Epithelial cell of esophagus (primary cell): ENCODE data around the gene COL15A1.
"Not testable (repeated sequence)": the region's sequence is repeated elsewhere in the genome, so short reads cannot be mapped to it uniquely, and the experiment has no call there.

Experiments used
- DNase-seq: peaks from one replicate; pipeline ENCODE4 v3.0.0; 2010; ENCODE audit warnings: low read depth
- H3K4me3 ChIP-seq: 2 replicates; pipeline ENCODE4 v1.5.1; 2011; ENCODE audit warnings: mild to moderate bottlenecking, low read length, control low read depth
- TF ChIP-seq, protein P1 (sequence below): IDR thresholded peaks from 2 replicates; pipeline ENCODE4 v1.5.1; 2011; ENCODE audit warnings: low read depth, mild to moderate bottlenecking, low read length, control low read depth, inconsistent platforms; ENCODE audit not compliant: insufficient read depth; ENCODE audit errors: missing control alignments

Gene COL15A1

DNA sequence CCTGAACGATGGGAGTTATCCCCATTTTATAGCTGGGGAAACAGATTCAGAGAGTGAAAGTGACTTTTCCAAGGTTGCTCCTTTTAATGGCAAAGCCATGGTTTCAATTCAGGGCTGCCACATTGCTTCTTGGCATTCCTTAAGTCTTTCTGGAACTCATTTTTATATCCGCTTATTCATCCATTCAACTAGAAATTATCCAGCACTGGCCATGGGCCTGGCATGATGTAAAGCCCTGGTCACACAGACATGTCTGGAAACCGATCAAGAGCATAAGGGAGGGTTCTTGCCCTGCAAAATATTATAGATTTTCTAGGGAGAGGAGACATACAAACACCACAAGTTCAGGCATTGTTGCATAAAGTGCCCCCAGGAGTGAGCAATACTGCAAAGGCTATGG lies 43.0 kb upstream of the COL15A1 start:
- no peak for DNase-seq
- H3K4me3 ChIP-seq, result no peak overlapping the region
- TF ChIP-seq, protein P1, sequence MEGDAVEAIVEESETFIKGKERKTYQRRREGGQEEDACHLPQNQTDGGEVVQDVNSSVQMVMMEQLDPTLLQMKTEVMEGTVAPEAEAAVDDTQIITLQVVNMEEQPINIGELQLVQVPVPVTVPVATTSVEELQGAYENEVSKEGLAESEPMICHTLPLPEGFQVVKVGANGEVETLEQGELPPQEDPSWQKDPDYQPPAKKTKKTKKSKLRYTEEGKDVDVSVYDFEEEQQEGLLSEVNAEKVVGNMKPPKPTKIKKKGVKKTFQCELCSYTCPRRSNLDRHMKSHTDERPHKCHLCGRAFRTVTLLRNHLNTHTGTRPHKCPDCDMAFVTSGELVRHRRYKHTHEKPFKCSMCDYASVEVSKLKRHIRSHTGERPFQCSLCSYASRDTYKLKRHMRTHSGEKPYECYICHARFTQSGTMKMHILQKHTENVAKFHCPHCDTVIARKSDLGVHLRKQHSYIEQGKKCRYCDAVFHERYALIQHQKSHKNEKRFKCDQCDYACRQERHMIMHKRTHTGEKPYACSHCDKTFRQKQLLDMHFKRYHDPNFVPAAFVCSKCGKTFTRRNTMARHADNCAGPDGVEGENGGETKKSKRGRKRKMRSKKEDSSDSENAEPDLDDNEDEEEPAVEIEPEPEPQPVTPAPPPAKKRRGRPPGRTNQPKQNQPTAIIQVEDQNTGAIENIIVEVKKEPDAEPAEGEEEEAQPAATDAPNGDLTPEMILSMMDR, result no peak

DNA sequence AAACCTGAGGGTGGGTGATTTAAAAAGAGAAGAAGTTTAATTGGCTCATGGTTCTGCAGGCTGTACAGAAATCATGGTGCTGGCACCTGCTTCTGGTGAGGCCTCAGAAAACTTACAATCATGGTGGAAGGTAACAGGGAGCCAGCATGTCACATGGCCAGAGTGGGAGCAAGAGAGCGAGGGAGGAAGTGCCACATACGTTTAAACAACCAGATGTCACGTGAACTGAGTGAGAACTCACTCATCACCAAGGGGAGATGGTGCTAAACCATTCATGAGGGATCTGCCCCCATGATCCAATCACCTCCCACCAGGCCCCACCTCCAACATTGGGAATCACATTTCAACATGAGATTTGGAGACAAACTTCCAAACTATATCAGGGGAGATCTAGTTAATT lies 41.9 kb upstream of the COL15A1 start:
- H3K4me3 ChIP-seq, DNase-seq: not testable (repeated sequence)

DNA sequence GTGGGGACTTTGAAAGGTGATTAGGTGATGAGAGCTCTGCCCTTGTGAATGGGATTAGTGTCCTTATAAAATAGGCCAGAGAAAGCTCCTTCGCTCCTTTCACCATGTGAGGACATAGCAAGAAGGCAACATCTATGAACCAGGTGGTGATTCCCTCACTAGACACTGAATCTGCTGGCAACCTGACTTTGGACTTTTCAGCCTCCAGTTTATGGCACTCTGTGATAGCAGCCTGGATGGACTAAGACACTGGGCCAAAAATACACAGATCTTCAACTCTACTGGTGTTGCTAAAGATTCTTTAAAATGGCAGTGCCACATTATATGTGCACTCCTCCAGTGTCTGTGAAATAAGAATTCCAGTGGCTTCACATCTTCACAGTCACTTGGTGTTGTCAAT lies 41.2 kb upstream of the COL15A1 start:
- H3K4me3 ChIP-seq, result no peak overlapping the region
- TF ChIP-seq, protein P1, result no peak
- DNase-seq, result no peak

DNA sequence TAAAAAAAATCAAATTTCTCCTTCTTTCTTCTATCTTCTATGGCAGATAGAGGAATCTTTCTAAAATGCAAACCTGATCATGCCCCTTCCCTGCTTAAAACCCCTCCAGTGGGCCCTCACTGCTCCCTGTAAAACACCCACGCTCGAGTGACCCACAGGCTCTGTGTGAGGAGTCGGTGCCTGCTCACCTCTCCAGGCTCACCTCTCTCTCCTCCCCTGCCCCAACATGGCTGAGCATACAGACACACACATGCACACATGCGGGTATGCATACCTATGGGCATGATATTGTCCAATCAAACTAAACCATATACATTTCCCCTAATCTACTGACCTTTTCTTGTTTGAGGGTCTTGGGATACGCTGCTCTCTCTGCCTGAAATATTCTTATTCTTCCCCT lies 40.8 kb upstream of the COL15A1 start:
- TF ChIP-seq, protein P1, result no peak
- DNase-seq, result no peak
- H3K4me3 ChIP-seq, result no peak overlapping the region

DNA sequence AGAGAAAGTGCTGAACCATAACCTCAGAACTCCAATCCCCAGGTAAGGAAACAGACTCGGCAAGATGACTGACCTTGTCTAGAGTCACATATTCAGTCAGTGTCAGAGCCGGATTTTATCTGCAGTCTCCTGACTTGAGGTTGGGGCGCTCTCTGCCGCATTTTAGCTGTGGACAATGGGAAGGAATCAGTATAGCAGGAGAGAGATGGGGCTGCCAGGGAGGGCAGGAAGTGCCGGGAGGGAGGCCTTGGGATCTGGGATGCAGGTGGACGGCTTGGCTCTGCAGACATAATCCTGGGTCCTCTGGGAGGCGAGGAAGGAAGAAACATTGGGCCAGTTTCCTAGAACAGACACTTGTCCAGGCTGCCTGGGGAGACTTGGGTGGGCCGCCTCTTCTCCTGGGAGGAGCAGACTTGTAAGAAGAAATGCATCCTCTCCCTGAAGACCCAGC lies 39.7 kb upstream of the COL15A1 start:
- TF ChIP-seq, protein P1, result no peak
- DNase-seq, result no peak
- H3K4me3 ChIP-seq, result no peak overlapping the region

DNA sequence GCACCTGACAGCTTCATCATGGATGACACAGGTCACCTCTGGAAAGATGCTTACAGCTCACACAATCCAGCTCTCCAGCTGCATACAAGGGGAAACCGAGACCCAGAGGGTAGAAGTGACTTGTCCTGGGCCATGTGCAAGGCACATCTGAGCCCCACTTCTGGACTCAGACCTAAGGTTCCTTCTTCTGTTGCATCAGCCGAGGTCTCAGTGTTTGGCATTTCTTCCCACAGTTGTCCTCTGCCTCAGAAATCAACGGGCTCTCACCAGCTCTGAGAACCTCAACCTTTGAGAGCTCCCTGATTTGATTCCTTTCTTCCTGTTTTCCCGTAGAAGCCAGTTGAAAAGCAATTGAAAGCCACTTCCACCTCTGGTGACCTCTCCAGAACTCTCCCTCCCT lies 38.7 kb upstream of the COL15A1 start:
- no peak for DNase-seq
- TF ChIP-seq, protein P1, result no peak
- no peak overlapping the region for H3K4me3 ChIP-seq

DNA sequence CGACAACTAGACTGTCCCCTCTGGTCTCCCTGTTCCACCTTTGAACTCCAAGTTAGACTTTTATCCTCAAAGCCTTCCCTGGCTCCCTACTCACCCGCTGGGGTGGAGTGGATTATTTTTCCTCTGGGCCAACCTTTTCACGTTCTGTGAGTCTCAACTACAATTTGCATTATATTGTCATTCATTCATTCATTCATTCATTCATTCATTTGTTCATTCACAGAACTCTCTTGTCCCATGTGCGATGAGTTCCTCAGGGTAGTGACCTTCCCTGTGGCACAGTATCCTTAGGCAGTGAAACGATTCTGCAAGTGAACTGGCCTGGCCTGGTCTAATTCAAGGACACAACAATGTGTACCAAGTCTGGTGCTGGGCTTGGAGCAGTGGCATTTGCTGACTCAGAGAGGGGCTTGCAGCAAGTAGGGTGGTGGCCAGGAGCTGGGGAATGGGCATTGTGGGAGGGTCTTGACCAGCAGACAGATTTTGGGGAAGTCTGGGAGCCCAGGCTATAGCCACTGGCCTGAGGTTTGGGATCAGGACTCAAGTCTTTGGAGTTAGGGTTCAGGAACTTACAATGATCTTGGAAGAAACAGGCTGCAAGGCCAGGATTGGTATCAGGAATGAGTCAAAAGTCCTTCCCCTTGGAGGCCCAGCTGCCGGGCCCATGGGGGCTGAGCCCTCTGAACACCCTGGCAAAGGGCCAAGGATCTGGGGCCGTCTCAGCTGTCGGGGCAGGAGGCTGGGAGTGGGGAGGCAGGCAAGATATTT lies 37.2 kb upstream of the COL15A1 start:
- TF ChIP-seq, protein P1, result no peak
- H3K4me3 ChIP-seq, result no peak overlapping the region
- no peak for DNase-seq
